HG03064 (cell line): ENCODE data around the gene DHCR7.
"Not testable (repeated sequence)": the region's sequence is repeated elsewhere in the genome, so short reads cannot be mapped to it uniquely, and the experiment has no call there.

Experiments
- ATAC-seq: cut with Tn5 transposase; IDR thresholded peaks from one replicate; pipeline ENCODE4 v1.9.1; 2021; ENCODE audit warnings: low read depth; ENCODE audit not compliant: unreplicated experiment

DHCR7 gene

GRCh38 chr11:71441251-71441650 lies 6.9 kb downstream of the DHCR7 start:
- ATAC-seq, result no peak

- no peak for ATAC-seq
Measured at GRCh38 chr11:71440021-71440755, 8.0 kb downstream of the DHCR7 start.

DNA sequence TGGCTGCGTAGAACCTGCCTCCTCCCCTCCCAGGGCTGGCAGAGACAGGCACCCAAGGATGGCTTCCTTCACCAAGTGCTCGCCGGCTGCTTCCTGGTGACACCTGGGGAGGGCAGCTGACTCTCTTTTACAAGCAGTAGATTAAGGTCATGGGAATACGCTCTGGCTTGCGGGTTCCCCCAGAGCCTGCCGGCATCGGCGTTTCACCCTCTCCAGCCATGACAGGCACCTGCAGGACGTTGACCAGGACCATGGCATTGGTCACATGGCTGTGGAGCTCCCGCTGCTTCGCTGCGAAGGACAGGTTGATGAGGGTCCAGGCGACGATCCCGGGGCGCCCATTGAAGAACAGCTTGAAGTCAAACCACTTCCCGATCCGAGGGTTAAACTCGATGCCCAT lies 9.5 kb downstream of the DHCR7 start:
- ATAC-seq, result no peak

DNA sequence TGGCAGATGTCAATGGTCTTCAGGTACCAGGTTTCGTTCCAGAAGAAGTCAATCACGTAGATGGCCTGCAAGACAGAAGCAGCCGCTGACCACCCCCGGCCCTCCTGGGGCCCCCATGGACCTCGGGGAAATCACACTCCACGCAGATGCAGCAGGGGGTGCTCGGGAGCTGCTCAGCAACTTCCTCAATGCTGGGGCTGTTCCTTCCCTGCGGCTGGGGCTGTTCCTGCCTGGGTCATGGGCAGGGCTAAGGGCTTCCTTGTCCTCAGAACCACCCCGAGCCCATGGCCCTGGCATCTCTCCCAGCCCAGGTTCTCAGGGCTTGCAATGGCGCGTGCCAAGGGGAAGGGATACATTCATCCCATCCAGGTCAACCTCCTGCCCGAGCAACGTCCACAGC lies 10.3 kb downstream of the DHCR7 start:
- no peak for ATAC-seq

GRCh38 chr11:71437399-71437798 lies 10.8 kb downstream of the DHCR7 start:
- ATAC-seq, result no peak

DNA sequence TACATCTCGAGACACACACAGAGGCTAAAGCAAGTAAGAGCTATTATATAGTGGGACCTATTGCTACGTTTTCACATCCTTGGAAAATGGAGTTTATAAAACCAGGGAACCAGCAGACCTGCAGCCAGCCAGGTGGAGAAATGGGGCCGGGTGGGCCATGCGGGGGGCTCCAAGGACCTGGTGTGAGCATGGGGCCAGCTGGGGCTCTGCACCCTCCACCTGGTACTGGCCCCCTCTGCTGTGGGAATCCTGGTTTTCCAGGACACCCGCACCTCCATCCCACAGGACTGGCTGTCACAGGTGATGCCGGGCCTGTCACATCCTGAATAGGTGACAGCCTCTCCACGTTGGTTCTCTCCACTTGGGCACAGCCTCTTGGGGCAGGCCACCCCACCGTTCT lies 11.3 kb downstream of the DHCR7 start:
- ATAC-seq, result no peak

- no peak for ATAC-seq
Measured at GRCh38 chr11:71435278-71435951, 12.8 kb downstream of the DHCR7 start.

DNA sequence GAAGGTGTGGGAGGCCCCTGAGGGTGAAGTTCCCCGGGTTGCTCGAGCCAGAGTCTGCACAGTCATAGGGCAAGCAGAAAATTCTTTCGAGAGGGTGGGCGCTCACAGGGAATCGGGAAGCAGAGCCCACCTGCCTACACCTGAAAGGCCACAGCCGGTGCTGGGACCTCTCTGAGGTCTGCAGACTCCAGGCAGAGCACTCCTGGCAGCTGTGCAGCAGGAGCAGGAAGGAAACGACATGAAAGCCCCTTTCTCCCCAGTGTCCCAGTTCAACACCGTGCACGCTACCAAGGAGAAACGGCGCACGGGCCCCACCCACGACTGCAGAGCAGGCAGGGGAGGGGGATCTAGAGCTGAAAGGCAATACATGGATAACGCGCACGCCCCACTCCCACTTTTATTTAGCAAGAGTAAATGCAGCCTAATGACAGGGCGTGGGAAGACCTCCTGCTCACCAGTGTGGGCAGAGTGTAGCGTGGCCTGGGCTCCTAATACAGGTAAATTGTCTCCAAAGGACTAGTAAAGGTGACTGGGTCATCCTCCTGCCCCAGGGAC lies 13.5 kb downstream of the DHCR7 start:
- ATAC-seq, result no peak

DNA sequence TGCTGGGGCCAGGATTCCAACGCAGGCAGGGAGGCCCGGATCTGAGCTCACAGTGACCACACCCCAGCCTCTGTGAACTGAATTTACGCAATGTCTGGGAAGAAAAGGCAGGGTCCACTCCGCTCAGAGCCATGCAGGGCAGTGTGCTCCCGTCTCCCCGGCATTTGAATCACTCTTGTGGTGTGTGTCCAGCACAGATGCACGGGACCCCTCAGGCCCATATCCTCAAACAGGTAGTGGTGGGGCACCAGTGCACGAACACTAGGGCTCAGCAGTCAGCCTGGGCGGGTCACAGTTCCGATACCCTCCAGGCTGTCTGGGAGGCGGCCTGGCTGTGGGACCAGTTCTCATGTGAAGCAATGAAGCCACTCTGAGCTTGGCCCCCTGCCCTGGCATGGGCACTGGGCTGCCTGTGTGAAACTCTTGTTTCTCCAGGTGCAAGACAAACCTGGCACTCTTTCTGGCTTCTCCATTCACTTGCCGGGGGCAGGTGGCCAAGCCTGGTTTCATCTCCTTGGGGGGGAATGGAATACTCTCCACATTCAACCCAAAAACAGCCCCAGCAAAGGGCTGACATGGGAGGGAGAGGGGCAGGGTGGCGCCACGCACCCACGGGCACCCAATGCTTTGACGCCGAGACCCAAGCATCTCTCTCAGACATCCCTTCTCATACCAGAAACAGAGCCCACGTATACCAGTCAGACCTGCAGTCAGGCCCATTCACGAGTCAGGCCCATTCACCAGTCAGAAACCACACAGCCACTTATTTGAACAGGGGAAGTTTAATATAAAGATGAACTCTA lies 14.3 kb downstream of the DHCR7 start:
- no peak for ATAC-seq

DNA sequence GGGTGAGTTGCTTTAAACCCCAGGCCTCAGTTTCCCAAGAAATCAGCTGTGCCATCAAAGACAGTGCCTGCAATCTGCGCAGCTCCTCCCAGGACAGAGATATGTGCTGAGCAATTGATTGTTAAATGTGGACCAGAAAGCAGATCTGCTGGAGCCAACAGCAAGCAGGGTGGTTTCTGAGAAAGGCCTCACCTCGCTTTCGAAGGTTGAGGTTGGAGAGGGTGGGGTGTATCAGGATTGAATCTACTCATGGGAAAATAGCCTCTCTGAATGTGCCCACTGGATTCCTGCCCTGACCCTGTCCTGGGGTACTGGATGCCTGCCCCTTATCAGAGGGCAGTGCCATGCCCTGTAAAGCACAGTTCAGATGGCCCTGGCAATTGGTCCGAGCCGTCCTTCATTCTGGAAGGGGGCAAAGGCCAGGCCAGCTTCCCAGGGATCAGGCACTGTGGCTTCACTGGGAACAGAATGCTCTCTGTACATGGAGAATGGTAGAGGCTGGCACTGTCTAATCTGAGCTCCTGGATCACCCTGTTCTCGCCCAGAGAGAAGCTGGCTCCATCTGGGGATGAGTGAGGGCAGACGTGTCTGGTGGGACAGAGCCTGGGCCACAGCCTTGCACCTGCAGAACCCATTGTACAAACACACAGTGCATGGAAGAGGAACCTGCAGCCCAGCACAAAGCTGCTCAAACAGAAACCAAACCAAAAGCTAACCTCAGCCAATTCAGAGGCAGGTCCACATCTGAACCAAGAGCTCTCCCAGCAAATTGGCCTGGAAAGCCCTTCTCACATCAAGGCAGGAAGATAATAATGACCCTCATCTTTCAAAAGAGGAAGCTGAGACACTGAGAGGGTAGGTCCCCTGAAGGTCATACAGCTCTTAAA lies 15.2 kb downstream of the DHCR7 start:
- no peak for ATAC-seq

DNA sequence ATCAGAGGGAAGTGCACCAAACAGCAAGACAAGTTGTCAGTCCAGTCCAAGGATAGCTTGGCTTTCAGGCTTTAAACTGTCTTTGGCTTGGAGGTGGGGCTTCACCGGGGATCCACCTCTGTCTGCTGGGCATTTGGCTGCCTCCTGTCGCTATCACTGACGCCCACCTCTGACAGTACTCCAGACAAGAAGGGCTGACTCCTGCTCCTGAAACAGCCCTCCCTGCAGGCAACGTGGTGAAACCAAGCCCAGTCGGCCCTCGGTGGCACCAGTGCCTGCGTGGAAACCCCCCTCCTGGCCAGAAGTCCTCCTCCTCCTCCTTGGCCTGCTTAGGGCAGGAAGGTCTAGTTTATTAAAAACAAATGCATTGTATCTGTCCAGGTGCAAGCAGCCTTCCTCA lies 16.9 kb downstream of the DHCR7 start:
- ATAC-seq, result no peak

DNA sequence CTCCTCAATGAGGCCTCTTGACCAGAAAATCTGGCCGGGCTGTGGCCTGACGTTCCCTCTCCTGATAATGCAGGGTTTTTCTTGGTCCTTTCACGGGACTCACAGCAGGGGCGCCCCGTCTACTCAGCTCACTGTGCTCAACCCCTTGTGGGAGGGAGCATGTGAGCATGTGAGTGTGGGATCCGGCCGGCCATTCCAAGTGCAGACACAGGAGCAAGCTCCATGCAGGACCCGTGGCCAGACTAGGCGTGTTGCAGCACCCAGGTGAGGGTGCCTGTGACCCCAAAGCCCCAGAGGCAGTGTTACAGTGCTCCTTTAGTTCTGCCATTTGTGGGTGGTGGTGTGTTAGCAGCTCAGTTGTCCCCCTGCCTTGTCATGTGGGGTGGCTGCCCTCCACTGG lies 18.0 kb downstream of the DHCR7 start:
- no peak for ATAC-seq

DNA sequence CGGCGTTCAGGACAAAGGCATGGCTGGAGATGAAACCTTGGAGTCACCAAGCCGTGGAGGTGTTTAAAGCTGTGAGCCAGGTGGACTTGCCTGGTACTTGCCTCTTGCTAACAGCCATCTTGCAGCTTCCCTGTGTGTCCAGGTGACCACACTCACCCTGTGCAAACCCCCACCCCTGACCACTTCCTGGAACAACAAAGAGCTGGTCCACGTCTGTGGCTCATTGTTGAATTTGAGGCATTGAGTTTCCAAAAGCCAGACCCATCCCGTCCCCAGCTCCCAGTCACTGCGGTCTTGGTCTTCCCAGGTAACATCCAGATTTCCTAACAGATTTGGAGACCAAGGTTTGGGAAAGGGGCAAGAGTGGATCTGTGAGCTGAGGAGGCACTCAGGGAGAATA lies 18.5 kb downstream of the DHCR7 start:
- ATAC-seq, result no peak

- ATAC-seq, result no peak
Measured at GRCh38 chr11:71428861-71429435, 19.2 kb downstream of the DHCR7 start.

DNA sequence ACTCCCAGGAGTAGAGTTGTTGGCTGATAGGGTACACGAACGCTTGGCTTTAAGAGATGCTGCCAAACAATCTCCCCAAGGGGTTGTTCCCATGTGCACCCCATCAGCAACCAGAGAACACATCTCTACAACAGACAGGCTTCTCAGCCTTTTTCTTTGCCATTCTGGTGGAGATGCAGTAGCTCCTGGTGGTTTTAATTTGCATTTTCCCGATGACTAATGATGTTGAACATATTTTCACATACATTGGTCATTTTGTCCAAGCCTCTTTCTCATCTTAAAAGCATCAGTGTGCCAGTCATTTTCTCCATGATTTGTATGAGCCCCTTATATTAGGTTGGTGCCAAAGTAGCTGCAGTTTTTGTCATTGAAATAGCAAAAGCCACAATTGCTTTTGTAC lies 21.8 kb downstream of the DHCR7 start:
- ATAC-seq, result no peak

GRCh38 chr11:71425860-71426259 lies 22.3 kb downstream of the DHCR7 start:
- no peak for ATAC-seq

DNA sequence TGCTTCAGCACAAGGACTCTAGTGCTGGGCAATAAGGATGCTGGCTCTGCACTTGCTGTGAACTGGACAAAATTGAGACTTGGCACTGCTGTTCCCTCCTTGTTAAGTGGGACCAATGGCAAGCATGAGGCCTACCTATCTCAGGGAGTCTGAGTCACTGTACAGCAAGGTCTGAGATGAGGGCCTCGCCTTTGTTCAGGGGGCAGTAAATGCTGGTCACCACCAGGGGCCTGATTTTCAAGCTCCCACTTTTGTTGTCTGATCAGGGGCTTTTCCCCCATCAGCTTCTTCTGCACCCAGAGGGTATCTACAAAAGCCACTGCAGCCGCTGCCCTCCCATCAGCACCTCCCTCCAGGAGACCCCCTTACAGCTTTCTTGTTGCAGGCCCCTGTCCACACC lies 22.8 kb downstream of the DHCR7 start:
- ATAC-seq, result no peak

- no peak for ATAC-seq
Measured at GRCh38 chr11:71423181-71423790, 24.9 kb downstream of the DHCR7 start.

DNA sequence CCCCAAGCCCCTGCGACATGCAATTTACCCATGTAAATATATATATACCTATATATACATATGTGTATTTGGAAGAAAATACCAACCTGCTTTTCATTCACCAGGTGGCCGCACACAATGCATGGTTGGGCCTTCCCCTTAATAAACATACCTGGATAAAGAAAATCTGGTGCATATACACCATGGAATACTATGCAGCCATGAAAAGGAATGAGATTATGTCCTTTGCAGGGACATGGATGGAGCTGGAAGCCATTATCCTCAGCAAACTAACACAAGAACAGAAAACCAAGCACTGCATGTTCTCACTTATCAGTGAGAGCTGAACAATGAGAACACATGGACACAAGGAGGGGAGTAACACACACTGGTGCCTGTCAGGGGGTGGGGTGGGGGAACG lies 25.9 kb downstream of the DHCR7 start:
- not testable (repeated sequence) for ATAC-seq
